ENCODE data around the gene GTF2IRD2.
A peak's percentile ranks its signal among the peaks of the same experiment; 100 is the strongest.
"Not testable (repeated sequence)": the region's sequence is repeated elsewhere in the genome, so short reads cannot be mapped to it uniquely, and the experiment has no call there.

The GTF2IRD2 gene

GRCh38 chr7:74850833-74851721 is at the start of gene GTF2IRD2:
TSS of gene GTF2IRD2 (minus strand) at chr7:74851605. CDS start at chr7:74836378, 15,227 bp downstream.
- not testable (repeated sequence) for DNase-seq

- peak; percentile 94 for DNase-seq
Observed at GRCh38 chr7:74890158-74891123, 39.0 kb upstream of the GTF2IRD2 start.

- DNase-seq, result not testable (repeated sequence)
Observed at GRCh38 chr7:74889518-74890129, 38.2 kb upstream of the GTF2IRD2 start.

GRCh38 chr7:74885295-74885694 is 33.9 kb upstream of the GTF2IRD2 start:
- not testable (repeated sequence) for DNase-seq

- DNase-seq, result not testable (repeated sequence)
Observed at GRCh38 chr7:74882110-74882509, 30.7 kb upstream of the GTF2IRD2 start.

- DNase-seq, result not testable (repeated sequence)
Observed at GRCh38 chr7:74874748-74875512, 23.5 kb upstream of the GTF2IRD2 start.

- not testable (repeated sequence) for DNase-seq
Observed at GRCh38 chr7:74874104-74874747, 22.8 kb upstream of the GTF2IRD2 start.

GRCh38 chr7:74872542-74872941 is 21.1 kb upstream of the GTF2IRD2 start:
- not testable (repeated sequence) for DNase-seq

GRCh38 chr7:74865777-74866176 is 14.4 kb upstream of the GTF2IRD2 start:
- not testable (repeated sequence) for DNase-seq

GRCh38 chr7:74849853-74850252 is 1.6 kb downstream of the GTF2IRD2 start:
- DNase-seq, result not testable (repeated sequence)

GRCh38 chr7:74830411-74830810 is 21.0 kb downstream of the GTF2IRD2 start:
- DNase-seq, result not testable (repeated sequence)

GRCh38 chr7:74829959-74830358 is 21.4 kb downstream of the GTF2IRD2 start:
- DNase-seq, result not testable (repeated sequence)

- not testable (repeated sequence) for DNase-seq
Observed at GRCh38 chr7:74821259-74821658, 30.1 kb downstream of the GTF2IRD2 start.

GRCh38 chr7:74820146-74820805 is 31.1 kb downstream of the GTF2IRD2 start:
- DNase-seq, result not testable (repeated sequence)

GRCh38 chr7:74815882-74816281 is 35.5 kb downstream of the GTF2IRD2 start:
- not testable (repeated sequence) for DNase-seq

GRCh38 chr7:74798644-74799043 is 52.8 kb downstream of the GTF2IRD2 start:
- peak; percentile 63 for DNase-seq

GRCh38 chr7:74797848-74798622 is 53.4 kb downstream of the GTF2IRD2 start:
- not testable (repeated sequence) for DNase-seq

- not testable (repeated sequence) for DNase-seq
Observed at GRCh38 chr7:74789200-74789736, 62.1 kb downstream of the GTF2IRD2 start.

GRCh38 chr7:74788369-74789150 is 62.8 kb downstream of the GTF2IRD2 start:
- DNase-seq, result peak; percentile 98
